Measurements from ENCODE around the gene ODF4. TPM values are rescaled to one million over a fixed set of nuclear protein-coding genes. Genes with fewer than 3 reads are reported as not detected.

The ODF4 gene
- total RNA-seq, 3 donors from 2014 or later (not counting 1 experiment from before 2014, with no cell fraction given), result not detected

DNA sequence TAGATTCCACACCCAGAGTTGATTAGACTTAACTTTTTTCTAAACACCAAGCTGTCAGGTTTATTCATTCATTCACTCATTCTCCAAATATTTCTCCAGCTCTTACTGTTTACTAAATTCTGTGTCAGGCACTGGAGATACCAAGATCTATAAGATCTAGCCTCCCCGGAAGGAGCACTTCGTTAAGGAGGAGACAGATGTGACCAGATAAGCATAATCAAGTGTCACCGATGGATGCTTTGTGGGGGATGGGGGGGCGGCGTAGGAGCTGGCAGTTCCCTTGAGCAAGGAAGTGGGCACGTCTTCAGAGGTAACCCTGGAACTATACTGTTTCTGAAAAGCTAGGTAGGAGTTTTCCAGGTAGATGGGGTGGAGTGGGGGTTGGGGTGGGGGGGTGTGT is 47.2 kb downstream of the ODF4 start:
- WGBS (ENCODE audit: insufficient coverage), result 92% methylated on average over 6 of the region's 6 CpGs
- Mint-ChIP-seq H3K9me3 (no peaks in the 10 kb centered on the region), H3K4me1 (peaks cover 46 to 58% of the 10 kb centered on the region in 2 donors), H3K27me3 (ENCODE audit: low read depth in 2 of 2) (peaks cover 0 to 4% of the 10 kb centered on the region in 2 donors), H3K4me3 (peak overlapping the region; percentile 52), H3K27ac (peak overlapping the region in 1 of 2 donors; percentile 53), H3K36me3 (peaks cover 5% of the 10 kb centered on the region)
- TF ChIP-seq, protein P1, sequence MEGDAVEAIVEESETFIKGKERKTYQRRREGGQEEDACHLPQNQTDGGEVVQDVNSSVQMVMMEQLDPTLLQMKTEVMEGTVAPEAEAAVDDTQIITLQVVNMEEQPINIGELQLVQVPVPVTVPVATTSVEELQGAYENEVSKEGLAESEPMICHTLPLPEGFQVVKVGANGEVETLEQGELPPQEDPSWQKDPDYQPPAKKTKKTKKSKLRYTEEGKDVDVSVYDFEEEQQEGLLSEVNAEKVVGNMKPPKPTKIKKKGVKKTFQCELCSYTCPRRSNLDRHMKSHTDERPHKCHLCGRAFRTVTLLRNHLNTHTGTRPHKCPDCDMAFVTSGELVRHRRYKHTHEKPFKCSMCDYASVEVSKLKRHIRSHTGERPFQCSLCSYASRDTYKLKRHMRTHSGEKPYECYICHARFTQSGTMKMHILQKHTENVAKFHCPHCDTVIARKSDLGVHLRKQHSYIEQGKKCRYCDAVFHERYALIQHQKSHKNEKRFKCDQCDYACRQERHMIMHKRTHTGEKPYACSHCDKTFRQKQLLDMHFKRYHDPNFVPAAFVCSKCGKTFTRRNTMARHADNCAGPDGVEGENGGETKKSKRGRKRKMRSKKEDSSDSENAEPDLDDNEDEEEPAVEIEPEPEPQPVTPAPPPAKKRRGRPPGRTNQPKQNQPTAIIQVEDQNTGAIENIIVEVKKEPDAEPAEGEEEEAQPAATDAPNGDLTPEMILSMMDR (IDR thresholded peaks at IDR 0.05), result no peak
- DNase-seq (no peak), ATAC-seq (no peak)
- intact Hi-C loops (cut with micrococcal nuclease), result loop anchor here (10.0 kb wide), 1 partner anchor 358 kb away; the partner anchor contains the start of gene CCDC42
- H3K9me3 ChIP-seq (ENCODE audit: control insufficient read depth, insufficient read depth, low read length), result no peaks in the 10 kb centered on the region
- no peak overlapping the region for H3K4me3 ChIP-seq (ENCODE audit: low read length)
- no peaks in the 10 kb centered on the region for H3K36me3 ChIP-seq (ENCODE audit: control insufficient read depth, insufficient read depth, low read length)
- no peaks in the 10 kb centered on the region for H3K27me3 ChIP-seq (ENCODE audit: control insufficient read depth, insufficient read depth, low read length)
- H3K27ac ChIP-seq (ENCODE audit: low read length), result no peak overlapping the region
- H3K4me1 ChIP-seq (ENCODE audit: control insufficient read depth, insufficient read depth, low read length), result peaks cover 43% of the 10 kb centered on the region

DNA sequence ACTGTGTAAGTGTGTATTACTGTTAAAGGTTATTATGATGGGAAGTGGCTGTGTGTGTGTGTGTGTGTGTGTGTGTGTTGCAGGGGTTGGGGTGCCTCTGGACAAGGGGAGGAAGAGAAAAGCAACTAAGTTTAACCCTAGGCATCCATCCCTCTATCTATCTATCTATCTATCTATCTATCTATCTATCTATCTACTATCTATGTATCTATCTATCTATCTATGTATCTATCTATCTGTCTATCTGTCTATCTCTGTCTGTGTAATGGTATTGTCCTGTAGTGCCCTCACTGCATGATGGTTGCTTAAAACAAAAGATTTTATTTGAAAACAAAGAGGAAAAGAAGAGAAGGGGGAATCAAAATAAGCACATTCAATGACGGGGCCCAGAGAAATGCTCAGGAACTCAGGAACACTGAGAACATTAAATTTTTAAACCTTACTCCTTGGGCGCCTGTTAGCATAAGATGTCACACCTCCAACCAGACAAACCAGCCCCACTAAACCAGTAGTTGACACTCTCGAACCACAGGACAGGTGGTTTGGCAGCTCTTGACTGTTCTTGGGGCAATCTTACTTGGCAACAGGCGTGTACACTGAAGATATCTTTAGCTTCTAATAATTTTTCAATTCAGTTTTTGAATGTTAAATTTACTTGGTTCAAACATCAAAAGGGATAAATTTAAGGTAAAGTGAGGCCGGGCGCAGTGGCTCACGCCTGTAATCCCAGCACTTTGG is 48.4 kb downstream of the ODF4 start:
- H3K36me3 ChIP-seq (ENCODE audit: control insufficient read depth, insufficient read depth, low read length), result no peaks in the 10 kb centered on the region
- H3K27me3 Mint-ChIP-seq (ENCODE audit: low read depth in 2 of 2), result peaks cover 0 to 4% of the 10 kb centered on the region in 2 donors
- H3K27ac Mint-ChIP-seq, result peak overlapping the region; percentile 73 to 75
- H3K4me1 Mint-ChIP-seq, result peaks cover 39 to 52% of the 10 kb centered on the region in 2 donors
- TF ChIP-seq, protein P1 (IDR thresholded peaks at IDR 0.05), result no peak
- peaks cover 42% of the 10 kb centered on the region for H3K4me1 ChIP-seq (ENCODE audit: control insufficient read depth, insufficient read depth, low read length)
- H3K27me3 ChIP-seq (ENCODE audit: control insufficient read depth, insufficient read depth, low read length), result no peaks in the 10 kb centered on the region
- H3K9me3 Mint-ChIP-seq, result no peaks in the 10 kb centered on the region
- ATAC-seq (peak; percentile 55 to 74 (median 63)), DNase-seq (peak; percentile 60 to 77)
- no peaks in the 10 kb centered on the region for H3K9me3 ChIP-seq (ENCODE audit: control insufficient read depth, insufficient read depth, low read length)
- peak overlapping the region; percentile 62 for H3K4me3 Mint-ChIP-seq
- H3K27ac ChIP-seq (ENCODE audit: low read length), result peak overlapping the region; percentile 56
- intact Hi-C loops (cut with micrococcal nuclease), result loop anchor here (10.0 kb wide), 1 partner anchor 357 kb away; the partner anchor contains the start of gene CCDC42
- 51% methylated on average over 7 of the region's 7 CpGs for WGBS (ENCODE audit: insufficient coverage)
- H3K4me3 ChIP-seq (ENCODE audit: low read length), result no peak overlapping the region
- peaks cover under 1% of the 10 kb centered on the region for H3K36me3 Mint-ChIP-seq

DNA sequence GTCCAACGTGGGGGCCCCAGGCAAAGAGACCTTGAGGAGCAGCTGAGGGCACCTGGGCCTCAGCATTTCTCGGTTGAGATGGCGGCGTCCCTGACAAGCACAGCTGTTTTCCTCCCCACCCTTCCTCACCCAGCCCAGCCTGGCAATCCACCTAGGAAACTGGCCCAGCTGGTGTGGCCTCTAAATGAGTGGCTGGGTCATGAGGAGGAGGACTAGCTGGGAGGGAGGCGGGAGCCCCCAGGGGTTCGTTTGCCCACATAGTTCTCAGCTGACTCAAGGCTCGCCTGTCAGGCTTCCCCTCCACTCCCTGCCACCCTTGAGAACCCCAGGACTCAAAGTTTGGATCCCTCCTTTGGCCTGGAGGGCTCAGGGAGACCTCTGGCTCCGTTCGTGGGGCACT is 52.1 kb downstream of the ODF4 start:
- intact Hi-C loops (cut with micrococcal nuclease), result no loop called here

More for the DNA sequence above, 52.1 kb downstream of the ODF4 start:
- H3K36me3 ChIP-seq (ENCODE audit: control insufficient read depth, insufficient read depth, low read length), result no peaks in the 10 kb centered on the region
- H3K36me3 Mint-ChIP-seq, result no peaks in the 10 kb centered on the region
- no peaks in the 10 kb centered on the region for H3K27me3 ChIP-seq (ENCODE audit: control insufficient read depth, insufficient read depth, low read length)
- H3K4me1 Mint-ChIP-seq, result peaks cover 34 to 40% of the 10 kb centered on the region in 2 donors
- no peaks in the 10 kb centered on the region for H3K9me3 ChIP-seq (ENCODE audit: control insufficient read depth, insufficient read depth, low read length)
- ATAC-seq, result no peak
- WGBS (ENCODE audit: insufficient coverage), result 74% methylated on average over 9 of the region's 9 CpGs
- H3K4me1 ChIP-seq (ENCODE audit: control insufficient read depth, insufficient read depth, low read length), result peaks cover 38% of the 10 kb centered on the region
- DNase-seq, result no peak
- H3K4me3 ChIP-seq (ENCODE audit: low read length), result no peak overlapping the region
- no peak overlapping the region for H3K4me3 Mint-ChIP-seq
- H3K27ac ChIP-seq (ENCODE audit: low read length), result no peak overlapping the region
- TF ChIP-seq, protein P1 (IDR thresholded peaks at IDR 0.05), result no peak
- no peaks in the 10 kb centered on the region for H3K9me3 Mint-ChIP-seq
- H3K27me3 Mint-ChIP-seq (ENCODE audit: low read depth in 2 of 2), result peaks cover 12 to 16% of the 10 kb centered on the region in 2 donors
- no peak overlapping the region for H3K27ac Mint-ChIP-seq
